KG1 (cell line): Measurements from ENCODE around the gene CTAGE8.
"Not testable (repeated sequence)": the region's sequence is repeated elsewhere in the genome, so short reads cannot be mapped to it uniquely, and the experiment has no call there.

ENCODE experiments used
- DNase-seq: peaks from one replicate; lab custom pipeline; 2025; lab: John Stamatoyannopoulos, UW

CTAGE8 gene

DNA sequence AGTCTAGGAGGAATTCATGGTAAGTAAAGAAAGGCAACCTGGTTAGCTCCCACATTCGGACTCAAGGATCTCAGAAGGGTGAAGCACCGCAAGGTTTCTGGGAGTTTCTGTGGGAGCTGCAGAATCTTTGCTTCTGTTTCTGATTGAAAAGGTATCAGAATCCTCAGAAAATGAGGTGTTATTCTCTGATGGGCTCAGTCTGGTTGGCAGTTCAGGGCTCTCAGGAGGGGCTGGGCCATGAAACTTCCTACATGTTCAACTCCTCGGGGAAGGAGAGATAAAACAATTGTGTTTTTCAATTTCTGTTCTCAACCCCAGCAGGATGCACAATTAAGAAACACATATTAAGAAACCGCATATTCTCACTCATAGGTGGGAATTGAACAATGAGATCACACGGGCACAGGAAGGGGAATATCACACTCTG, 13.6 kb downstream of the CTAGE8 start:
- no peak for DNase-seq

- DNase-seq: not testable (repeated sequence)
Measured at GRCh38 chr7:144252307-144252706, 16.8 kb downstream of the CTAGE8 start.

DNA sequence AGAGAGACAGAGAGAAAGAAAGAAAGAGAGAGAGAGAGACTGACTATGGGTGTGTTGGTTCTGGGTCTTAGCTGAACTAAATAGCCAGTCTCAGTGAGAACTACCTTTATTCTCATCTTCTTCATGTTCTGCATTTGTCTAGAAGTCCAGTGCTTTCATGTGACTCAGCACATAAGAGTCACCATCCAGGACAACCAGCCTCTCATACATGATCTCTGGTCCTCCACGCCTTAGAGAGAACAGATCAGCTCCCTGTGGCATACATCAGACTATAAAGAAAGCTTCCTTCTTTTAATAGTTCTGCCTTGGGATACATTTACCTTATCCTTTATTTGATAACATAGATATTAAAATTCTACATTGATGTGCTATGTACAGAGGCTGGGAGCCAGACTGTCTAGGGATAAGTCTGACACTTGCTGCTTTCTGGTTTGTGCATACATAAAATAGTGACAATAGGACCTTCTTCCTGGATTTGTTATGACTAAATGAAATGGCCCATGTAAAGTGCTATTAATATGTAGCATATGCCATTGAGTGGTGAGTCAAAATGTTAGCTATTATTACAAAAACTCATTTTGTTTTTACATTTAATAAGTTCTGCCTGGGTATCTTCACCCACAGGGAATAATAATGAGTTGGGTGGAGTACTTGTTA, 21.3 kb downstream of the CTAGE8 start:
- not testable (repeated sequence) for DNase-seq

DNA sequence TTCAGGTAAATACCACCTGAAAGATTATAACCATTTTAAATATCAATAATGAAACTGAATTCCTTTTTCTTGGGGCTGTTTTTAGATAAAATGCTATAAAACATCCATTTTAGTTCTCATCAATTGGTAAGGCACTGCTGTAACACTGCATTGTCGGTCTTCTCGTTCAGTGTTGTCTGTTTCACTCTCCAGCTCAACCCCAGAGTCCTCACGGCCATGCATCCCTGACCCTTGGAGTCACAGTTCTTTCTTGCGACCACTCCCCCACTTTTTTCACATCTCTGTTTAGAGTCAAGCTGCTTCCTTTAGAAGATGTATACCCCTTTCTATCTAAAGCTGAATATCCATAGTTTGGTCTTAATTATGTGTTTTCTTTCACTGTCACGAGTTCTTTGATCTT, 22.1 kb downstream of the CTAGE8 start:
- DNase-seq: not testable (repeated sequence)

GRCh38 chr7:144245372-144245771, 23.7 kb downstream of the CTAGE8 start:
- not testable (repeated sequence) for DNase-seq

DNA sequence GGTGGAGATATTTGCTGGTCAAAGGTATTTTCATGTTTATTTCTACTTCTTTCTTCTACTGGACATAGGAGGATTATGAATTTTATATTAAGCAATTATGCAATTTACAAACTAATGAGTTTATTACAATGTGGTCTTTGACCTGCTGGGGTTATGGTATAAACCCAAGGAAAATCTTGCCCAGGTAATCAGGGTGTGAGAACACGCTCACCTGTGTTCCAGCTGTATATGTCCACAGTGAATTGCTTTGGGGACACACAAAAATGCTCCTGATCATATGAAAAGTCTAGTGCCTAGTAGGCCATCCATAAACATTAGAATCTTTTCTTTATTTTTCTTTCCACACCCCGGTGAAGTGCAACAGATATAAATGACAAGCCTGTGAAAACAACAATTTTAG, 29.7 kb downstream of the CTAGE8 start, which contains the start of gene OR2A42:
Gene OR2A42 (minus strand): TSS at position 241 of the 400 bp plus-strand sequence. CDS start 6,762 bp downstream, outside the sequence.
- DNase-seq: not testable (repeated sequence)

DNA sequence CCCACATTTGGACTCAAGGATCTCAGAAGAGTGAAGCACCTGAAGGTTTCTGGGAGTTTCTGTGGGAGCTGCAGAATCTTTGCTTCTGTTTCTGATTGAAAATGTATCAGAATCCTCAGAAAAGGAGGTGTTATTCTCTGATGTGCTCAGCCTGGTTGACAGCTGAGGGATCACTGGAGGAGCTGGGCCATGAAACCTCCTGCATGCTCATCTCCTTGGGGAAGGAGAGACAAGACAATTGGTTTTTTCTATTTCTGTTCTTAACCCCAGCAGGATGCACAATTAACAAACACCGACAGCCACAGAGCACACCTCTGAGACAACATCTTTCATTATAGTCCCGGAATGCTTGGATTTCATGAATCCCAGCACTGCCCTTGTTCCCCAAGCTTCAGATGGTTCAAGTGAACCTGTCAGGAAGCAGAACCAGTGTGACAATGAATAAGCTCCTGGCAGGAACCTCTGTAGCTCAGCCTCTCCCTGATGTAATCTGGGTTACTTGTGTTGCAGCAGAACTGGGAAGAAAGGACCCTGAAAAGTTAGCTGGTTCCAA, 30.5 kb downstream of the CTAGE8 start:
- not testable (repeated sequence) for DNase-seq

DNA sequence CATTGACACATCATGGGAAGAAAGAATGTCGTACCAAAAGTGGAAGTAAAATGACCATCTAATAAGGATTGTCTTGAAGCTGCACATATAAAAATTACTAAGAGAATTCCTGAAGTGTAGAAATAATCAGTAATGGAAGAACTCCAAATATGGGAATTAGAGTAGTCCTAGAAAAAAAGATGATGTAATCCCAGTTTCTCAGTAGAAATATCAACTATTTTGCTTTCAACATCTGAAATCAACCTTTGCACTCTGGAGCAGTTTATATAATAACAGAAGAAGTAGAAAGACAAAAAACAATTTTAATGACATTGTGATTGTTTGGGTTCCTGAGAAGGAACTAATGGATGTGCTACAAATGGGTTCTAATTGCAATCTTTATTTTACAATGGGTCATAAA, 36.0 kb downstream of the CTAGE8 start:
- not testable (repeated sequence) for DNase-seq

- DNase-seq: not testable (repeated sequence)
Measured at GRCh38 chr7:144231027-144231426, 38.1 kb downstream of the CTAGE8 start.

DNA sequence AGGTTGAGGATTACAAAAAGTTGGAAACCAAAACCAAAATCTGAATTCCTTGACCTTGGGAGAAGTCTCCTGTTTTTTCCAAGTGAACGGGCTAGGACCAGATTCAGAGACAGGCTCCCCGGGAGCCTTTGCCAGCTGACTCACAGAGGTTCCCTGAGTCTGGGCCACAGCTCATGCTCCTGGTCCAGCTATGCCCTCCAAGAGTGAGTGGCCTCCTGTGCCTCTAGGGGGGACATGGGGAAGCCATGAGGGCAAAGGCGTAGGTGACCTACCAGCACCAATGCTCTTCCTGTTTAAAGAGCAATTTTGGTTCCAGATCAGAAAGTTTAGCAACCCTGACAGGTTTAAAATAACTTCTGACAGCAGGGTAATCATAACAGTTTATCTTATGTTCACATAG, 40.3 kb downstream of the CTAGE8 start:
- DNase-seq: not testable (repeated sequence)

GRCh38 chr7:144226866-144227265, 42.2 kb downstream of the CTAGE8 start:
- DNase-seq: not testable (repeated sequence)

- not testable (repeated sequence) for DNase-seq
Measured at GRCh38 chr7:144223675-144224074, 45.4 kb downstream of the CTAGE8 start.

DNA sequence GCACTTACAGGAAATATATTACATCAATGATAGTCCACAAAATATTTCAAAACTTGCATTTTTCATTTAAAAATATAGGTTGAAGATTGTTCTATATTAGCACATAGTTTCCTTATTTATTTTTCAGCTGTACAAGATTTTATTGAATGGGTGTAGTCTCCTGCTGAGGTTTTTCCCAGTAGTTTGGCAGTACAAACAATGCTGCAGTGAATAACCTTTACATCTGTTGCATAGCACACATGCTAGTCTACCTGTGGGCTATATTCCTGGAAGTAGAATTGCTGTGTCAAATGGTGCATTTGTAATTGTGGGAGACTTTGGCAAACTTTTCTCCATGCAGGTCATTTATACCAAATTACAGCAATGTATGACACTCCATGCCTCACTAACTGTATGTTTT, 48.6 kb downstream of the CTAGE8 start:
- DNase-seq: not testable (repeated sequence)

GRCh38 chr7:144219149-144219548, 49.9 kb downstream of the CTAGE8 start:
- not testable (repeated sequence) for DNase-seq

DNA sequence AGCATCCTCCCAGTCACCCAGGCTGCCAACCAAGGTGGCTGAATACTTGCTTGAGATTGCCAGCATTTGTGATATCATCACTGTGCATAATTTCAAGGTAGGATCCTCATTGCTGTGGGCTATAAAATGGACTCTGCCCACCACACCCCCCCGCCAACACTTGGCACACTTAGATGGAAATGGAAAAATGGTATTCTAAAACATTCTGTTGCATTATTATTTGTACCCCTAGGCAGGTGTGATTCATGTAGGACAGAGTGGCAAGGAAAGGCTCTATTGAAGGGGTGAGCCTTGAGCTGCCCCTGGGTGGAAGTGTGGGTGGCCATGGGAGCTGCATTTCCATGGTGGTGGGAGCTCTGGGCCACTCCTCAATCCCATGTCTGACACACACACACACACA, 50.5 kb downstream of the CTAGE8 start:
- DNase-seq: not testable (repeated sequence)

DNA sequence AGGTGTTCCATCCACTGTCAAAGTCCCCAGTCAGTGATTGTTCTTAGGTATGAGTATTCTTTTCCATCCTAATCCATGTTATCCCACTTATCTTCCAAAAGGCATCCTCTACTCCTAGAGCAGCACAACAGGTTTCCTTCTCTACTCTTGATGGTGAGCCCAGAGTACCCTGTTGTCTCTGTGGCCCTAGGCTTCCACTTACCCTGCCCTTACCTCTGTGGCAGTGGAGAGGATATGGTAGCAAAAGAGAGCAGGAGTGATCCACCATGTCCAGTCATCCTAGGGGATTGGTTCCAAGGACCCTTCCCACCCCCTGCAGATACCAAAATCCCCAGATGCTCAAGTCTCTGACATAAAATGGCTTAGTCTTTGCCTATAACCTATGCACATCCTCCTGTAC, 51.9 kb downstream of the CTAGE8 start:
- DNase-seq: not testable (repeated sequence)
